ENCODE measurements around the gene UBE2F.
"Not testable (repeated sequence)": the region's sequence is repeated elsewhere in the genome, so short reads cannot be mapped to it uniquely, and the experiment has no call there.

The UBE2F gene

DNA sequence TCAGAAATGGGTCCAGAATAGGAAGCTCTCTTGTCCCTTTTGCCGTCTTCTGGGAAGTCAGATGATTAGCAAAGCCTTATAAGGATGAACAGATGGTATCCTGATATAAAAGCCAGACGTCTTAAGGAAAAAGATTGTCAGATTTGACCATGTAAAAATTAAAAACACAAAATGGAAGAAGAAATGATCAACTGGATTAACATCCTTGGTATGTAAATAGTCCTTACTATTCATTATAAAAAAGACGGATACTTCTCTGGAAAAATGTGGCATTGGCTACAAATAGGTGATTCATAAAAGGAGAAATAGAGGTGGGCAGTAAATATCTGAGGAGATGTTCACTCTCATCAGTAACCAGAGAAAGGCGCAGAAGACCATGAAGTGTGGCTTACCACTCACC lies 60.2 kb downstream of the UBE2F start:
- whole genome bisulfite sequencing, 2 experiments, result 91 to 98% methylated on average over 3 to 4 of the region's 4 CpGs
- H3K36me3 ChIP-seq (ENCODE audit: control insufficient read depth, insufficient read depth, low read length), result no peaks in the 10 kb centered on the region
- no peaks in the 10 kb centered on the region for H3K9me3 ChIP-seq (ENCODE audit: control insufficient read depth, low read length)
- no peak overlapping the region for H3K27ac ChIP-seq (ENCODE audit: insufficient read depth, low read depth, low read length, poor library complexity, severe bottlenecking)
- no peaks in the 10 kb centered on the region for H3K27me3 ChIP-seq (ENCODE audit: control insufficient read depth, insufficient read depth, low read length, poor library complexity, severe bottlenecking)
- H3K4me1 ChIP-seq (ENCODE audit: control insufficient read depth, insufficient read depth, low read length), result no peaks in the 10 kb centered on the region
- no peak overlapping the region for H3K4me3 ChIP-seq (ENCODE audit: insufficient read depth, low read depth, low read length)

- Histone ChIP-seq H3K4me3 (ENCODE audit: insufficient read depth, low read depth, low read length) (no peak overlapping the region), H3K36me3 (ENCODE audit: control insufficient read depth, insufficient read depth, low read length) (no peaks in the 10 kb centered on the region), H3K27ac (ENCODE audit: insufficient read depth, low read depth, low read length, poor library complexity, severe bottlenecking) (no peak overlapping the region), H3K4me1 (ENCODE audit: control insufficient read depth, insufficient read depth, low read length) (no peaks in the 10 kb centered on the region), H3K9me3 (ENCODE audit: control insufficient read depth, low read length) (no peaks in the 10 kb centered on the region), H3K27me3 (ENCODE audit: control insufficient read depth, insufficient read depth, low read length, poor library complexity, severe bottlenecking) (no peaks in the 10 kb centered on the region)
- 84 to 86% methylated on average over 9 of the region's 9 CpGs for WGBS, 2 experiments
These were observed 61.0 kb downstream of the UBE2F start for GRCh38 chr2:238027591-238028415.

DNA sequence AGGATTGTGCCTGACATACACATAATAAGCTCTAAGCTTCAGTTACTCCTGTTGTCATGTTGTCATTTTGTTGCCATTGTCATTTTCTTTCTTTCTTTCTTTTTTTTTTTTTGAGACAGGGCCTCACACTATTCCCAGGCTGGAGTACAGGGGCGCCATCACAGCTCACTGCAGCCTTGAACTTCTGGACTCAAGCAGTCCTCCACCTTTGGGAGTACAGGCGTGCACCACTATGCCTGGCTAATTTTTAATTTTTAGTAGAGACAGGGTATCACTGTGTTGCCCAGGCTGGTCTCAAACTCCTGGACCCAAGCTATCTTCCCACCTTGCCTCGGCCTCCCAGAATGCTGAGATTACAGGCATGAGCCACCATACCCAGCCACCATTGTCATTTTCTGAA lies 63.0 kb downstream of the UBE2F start:
- H3K27ac ChIP-seq (ENCODE audit: insufficient read depth, low read depth, low read length, poor library complexity, severe bottlenecking), result no peak overlapping the region
- no peak overlapping the region for H3K4me3 ChIP-seq (ENCODE audit: insufficient read depth, low read depth, low read length)
- H3K9me3 ChIP-seq (ENCODE audit: control insufficient read depth, low read length), result no peaks in the 10 kb centered on the region
- 93% methylated on average over 3 of the region's 3 CpGs for WGBS, 2 experiments
- no peaks in the 10 kb centered on the region for H3K4me1 ChIP-seq (ENCODE audit: control insufficient read depth, insufficient read depth, low read length)
- no peaks in the 10 kb centered on the region for H3K36me3 ChIP-seq (ENCODE audit: control insufficient read depth, insufficient read depth, low read length)
- no peaks in the 10 kb centered on the region for H3K27me3 ChIP-seq (ENCODE audit: control insufficient read depth, insufficient read depth, low read length, poor library complexity, severe bottlenecking)

DNA sequence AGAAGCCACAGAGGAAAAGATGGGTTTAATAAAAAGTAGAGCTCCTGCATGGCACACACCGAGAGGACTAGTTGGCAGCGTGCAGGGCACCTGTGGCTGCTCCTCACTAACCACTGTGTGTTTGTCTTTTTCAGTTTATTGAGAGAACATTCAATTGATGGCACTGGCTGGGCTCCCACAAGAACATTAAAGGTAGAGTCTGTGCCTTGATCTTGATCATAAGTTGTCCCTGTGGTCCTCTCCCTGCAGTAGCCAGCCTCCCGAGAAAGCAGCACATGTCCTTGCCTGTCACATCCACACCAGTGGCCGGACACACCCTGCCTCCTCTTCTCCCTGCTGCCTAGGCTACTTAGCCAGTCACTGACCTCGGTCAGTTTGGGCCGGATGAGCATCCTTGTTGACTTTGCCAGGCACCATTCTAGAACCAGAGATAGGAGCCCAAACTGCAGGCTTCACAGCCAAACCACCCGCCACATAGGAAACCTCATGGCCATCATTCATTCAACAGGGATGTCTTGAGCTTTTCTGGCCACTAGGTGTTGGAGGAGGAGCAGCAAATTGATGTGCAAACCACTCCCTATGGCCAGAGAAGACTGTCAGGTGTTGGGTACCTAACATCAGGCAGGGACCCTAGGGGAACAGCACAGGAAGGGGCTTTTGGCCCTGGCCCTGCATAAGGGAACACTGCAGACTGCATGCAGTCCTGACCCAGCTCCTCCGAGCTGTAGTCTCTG lies 63.8 kb downstream of the UBE2F start:
- Histone ChIP-seq H3K4me1 (ENCODE audit: control insufficient read depth, insufficient read depth, low read length) (no peaks in the 10 kb centered on the region), H3K27ac (ENCODE audit: insufficient read depth, low read depth, low read length, poor library complexity, severe bottlenecking) (no peak overlapping the region), H3K36me3 (ENCODE audit: control insufficient read depth, insufficient read depth, low read length) (no peaks in the 10 kb centered on the region), H3K9me3 (ENCODE audit: control insufficient read depth, low read length) (no peaks in the 10 kb centered on the region), H3K4me3 (ENCODE audit: insufficient read depth, low read depth, low read length) (no peak overlapping the region), H3K27me3 (ENCODE audit: control insufficient read depth, insufficient read depth, low read length, poor library complexity, severe bottlenecking) (no peaks in the 10 kb centered on the region)
- WGBS, 2 experiments, result 94 to 96% methylated on average over 8 of the region's 8 CpGs

DNA sequence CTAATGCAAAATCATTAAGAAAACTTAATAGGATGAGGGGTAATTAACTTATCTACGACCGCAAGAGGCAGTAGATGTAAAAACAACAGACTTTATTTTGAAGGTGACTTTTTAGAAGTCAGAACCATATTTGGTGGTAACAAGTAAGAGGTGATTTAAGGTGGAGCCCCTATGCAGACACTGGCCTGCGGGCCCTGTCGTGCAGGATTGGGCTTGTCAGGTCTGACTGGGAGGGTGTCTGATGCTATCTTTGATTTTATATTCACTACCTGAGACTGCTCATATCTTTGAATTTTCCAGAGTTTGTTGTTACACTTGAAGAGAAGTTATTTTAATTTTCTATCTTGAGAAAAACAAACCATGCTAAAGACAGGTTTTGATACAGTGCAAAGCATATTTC lies 64.9 kb downstream of the UBE2F start:
- H3K36me3 ChIP-seq (ENCODE audit: control insufficient read depth, insufficient read depth, low read length), result no peaks in the 10 kb centered on the region
- 95 to 97% methylated on average over 4 of the region's 4 CpGs for WGBS, 2 experiments
- no peaks in the 10 kb centered on the region for H3K27me3 ChIP-seq (ENCODE audit: control insufficient read depth, insufficient read depth, low read length, poor library complexity, severe bottlenecking)
- no peaks in the 10 kb centered on the region for H3K9me3 ChIP-seq (ENCODE audit: control insufficient read depth, low read length)
- H3K27ac ChIP-seq (ENCODE audit: insufficient read depth, low read depth, low read length, poor library complexity, severe bottlenecking), result no peak overlapping the region
- no peaks in the 10 kb centered on the region for H3K4me1 ChIP-seq (ENCODE audit: control insufficient read depth, insufficient read depth, low read length)
- H3K4me3 ChIP-seq (ENCODE audit: insufficient read depth, low read depth, low read length), result no peak overlapping the region

- 72 to 98% methylated on average over 3 to 4 of the region's 4 CpGs for WGBS, 2 experiments
- Histone ChIP-seq H3K9me3 (ENCODE audit: control insufficient read depth, low read length) (no peaks in the 10 kb centered on the region), H3K4me1 (ENCODE audit: control insufficient read depth, insufficient read depth, low read length) (no peaks in the 10 kb centered on the region), H3K36me3 (ENCODE audit: control insufficient read depth, insufficient read depth, low read length) (no peaks in the 10 kb centered on the region), H3K4me3 (ENCODE audit: insufficient read depth, low read depth, low read length) (no peak overlapping the region), H3K27me3 (ENCODE audit: control insufficient read depth, insufficient read depth, low read length, poor library complexity, severe bottlenecking) (no peaks in the 10 kb centered on the region), H3K27ac (ENCODE audit: insufficient read depth, low read depth, low read length, poor library complexity, severe bottlenecking) (no peak overlapping the region)
These were observed 66.0 kb downstream of the UBE2F start for GRCh38 chr2:238032755-238033337.

GRCh38 chr2:238033991-238034390 lies 67.2 kb downstream of the UBE2F start:
- WGBS, 2 experiments, result 89 to 98% methylated on average over 9 of the region's 9 CpGs
- not testable (repeated sequence) for H3K4me1 ChIP-seq (ENCODE audit: control insufficient read depth, insufficient read depth, low read length); H3K4me3 ChIP-seq (ENCODE audit: insufficient read depth, low read depth, low read length); H3K36me3 ChIP-seq (ENCODE audit: control insufficient read depth, insufficient read depth, low read length); H3K9me3 ChIP-seq (ENCODE audit: control insufficient read depth, low read length); H3K27me3 ChIP-seq (ENCODE audit: control insufficient read depth, insufficient read depth, low read length, poor library complexity, severe bottlenecking); H3K27ac ChIP-seq (ENCODE audit: insufficient read depth, low read depth, low read length, poor library complexity, severe bottlenecking)

DNA sequence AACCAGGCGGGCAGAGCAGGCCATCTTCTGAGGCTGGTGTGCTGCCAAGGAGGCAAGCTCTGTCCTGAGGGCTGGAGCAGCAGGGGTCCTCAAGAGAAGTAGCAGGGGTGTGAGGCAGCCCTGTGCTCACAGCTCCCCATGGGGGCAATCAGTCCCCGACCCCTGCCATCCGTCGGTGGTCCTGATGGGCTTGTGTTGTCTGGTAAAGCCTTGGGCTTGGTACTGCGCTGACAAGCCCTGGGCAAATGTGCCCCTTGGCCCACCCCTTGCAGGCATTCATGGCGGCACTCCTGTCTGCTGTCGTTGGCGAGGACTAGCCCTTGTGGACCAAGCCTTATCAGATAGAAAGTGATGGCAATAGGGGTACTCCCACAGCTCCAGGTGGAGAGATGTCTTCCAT lies 71.4 kb downstream of the UBE2F start:
- H3K27ac ChIP-seq (ENCODE audit: insufficient read depth, low read depth, low read length, poor library complexity, severe bottlenecking), result no peak overlapping the region
- WGBS, 2 experiments, result 97% methylated on average over 8 of the region's 8 CpGs
- H3K36me3 ChIP-seq (ENCODE audit: control insufficient read depth, insufficient read depth, low read length), result peaks cover 8% of the 10 kb centered on the region
- H3K4me1 ChIP-seq (ENCODE audit: control insufficient read depth, insufficient read depth, low read length), result no peaks in the 10 kb centered on the region
- no peaks in the 10 kb centered on the region for H3K27me3 ChIP-seq (ENCODE audit: control insufficient read depth, insufficient read depth, low read length, poor library complexity, severe bottlenecking)
- H3K9me3 ChIP-seq (ENCODE audit: control insufficient read depth, low read length), result no peaks in the 10 kb centered on the region
- H3K4me3 ChIP-seq (ENCODE audit: insufficient read depth, low read depth, low read length), result no peak overlapping the region

DNA sequence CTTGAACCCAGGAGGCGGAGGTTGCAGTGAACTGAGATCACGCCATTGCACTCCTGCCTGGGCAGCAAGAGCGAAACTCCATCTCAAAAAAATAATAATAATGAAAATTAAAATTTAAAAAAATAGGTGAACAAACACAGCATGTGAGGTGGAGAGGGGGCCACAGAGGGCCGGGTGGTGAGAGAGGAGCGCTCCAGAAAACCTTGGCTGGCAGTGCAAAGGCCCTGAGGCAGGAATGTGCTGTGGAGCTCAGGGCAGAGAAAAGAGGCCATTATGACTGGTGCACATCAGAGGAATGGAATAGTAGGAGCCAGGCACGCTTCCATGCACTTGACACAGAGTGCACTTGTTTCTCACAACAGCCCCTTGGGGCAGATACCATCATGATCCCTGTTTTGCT lies 72.3 kb downstream of the UBE2F start:
- WGBS, 2 experiments, result 95 to 98% methylated on average over 4 to 5 of the region's 6 CpGs

DNA sequence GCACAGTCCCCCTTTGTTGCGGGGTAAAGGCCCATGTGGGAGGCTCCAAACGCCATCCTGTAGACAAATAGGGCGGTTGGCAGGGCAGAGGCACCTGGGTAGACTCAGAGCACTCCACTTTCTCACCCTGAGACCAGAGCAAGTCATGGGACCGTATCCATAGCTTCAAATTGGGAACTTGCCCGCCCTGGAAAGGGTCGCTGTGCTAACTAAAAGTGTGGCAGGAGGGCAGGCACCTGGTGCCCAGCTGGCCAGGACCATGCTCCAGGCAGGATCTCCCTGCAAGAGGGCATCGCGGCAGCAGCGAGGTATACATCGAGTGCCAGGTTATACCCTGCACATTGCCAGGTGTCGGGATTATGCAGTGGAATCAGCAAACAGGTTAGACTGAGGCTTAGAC lies 73.2 kb downstream of the UBE2F start:
- H3K27me3 ChIP-seq (ENCODE audit: control insufficient read depth, insufficient read depth, low read length, poor library complexity, severe bottlenecking), result no peaks in the 10 kb centered on the region
- H3K4me3 ChIP-seq (ENCODE audit: insufficient read depth, low read depth, low read length), result no peak overlapping the region
- H3K36me3 ChIP-seq (ENCODE audit: control insufficient read depth, insufficient read depth, low read length), result peaks cover 8% of the 10 kb centered on the region
- WGBS, 2 experiments, result 96% methylated on average over 11 of the region's 11 CpGs
- H3K27ac ChIP-seq (ENCODE audit: insufficient read depth, low read depth, low read length, poor library complexity, severe bottlenecking), result no peak overlapping the region
- no peaks in the 10 kb centered on the region for H3K9me3 ChIP-seq (ENCODE audit: control insufficient read depth, low read length)
- H3K4me1 ChIP-seq (ENCODE audit: control insufficient read depth, insufficient read depth, low read length), result no peaks in the 10 kb centered on the region

More for the DNA sequence above, 72.3 kb downstream of the UBE2F start:
- peaks cover 8% of the 10 kb centered on the region for H3K36me3 ChIP-seq (ENCODE audit: control insufficient read depth, insufficient read depth, low read length)
- no peak overlapping the region for H3K4me3 ChIP-seq (ENCODE audit: insufficient read depth, low read depth, low read length)
- no peaks in the 10 kb centered on the region for H3K4me1 ChIP-seq (ENCODE audit: control insufficient read depth, insufficient read depth, low read length)
- no peaks in the 10 kb centered on the region for H3K27me3 ChIP-seq (ENCODE audit: control insufficient read depth, insufficient read depth, low read length, poor library complexity, severe bottlenecking)
- H3K27ac ChIP-seq (ENCODE audit: insufficient read depth, low read depth, low read length, poor library complexity, severe bottlenecking), result no peak overlapping the region
- H3K9me3 ChIP-seq (ENCODE audit: control insufficient read depth, low read length), result no peaks in the 10 kb centered on the region

Data from ectodermal cell (in vitro differentiated cells).